Activated CD4-positive, CD25-positive, alpha-beta regulatory T cell treated with anti-CD3 and anti-CD28 coated beads, Interleukin-2, amount 50 U/mL, for 72 hours (primary cell): ENCODE results near the gene DDX23.
A peak's percentile ranks its signal among the peaks of the same experiment; 100 is the strongest.
"Not testable (repeated sequence)": the region's sequence is repeated elsewhere in the genome, so short reads cannot be mapped to it uniquely, and the experiment has no call there.

Experiments
- DNase-seq: peaks from one replicate; pipeline ENCODE4 v3.0.0; 2021

DDX23 gene

DNA sequence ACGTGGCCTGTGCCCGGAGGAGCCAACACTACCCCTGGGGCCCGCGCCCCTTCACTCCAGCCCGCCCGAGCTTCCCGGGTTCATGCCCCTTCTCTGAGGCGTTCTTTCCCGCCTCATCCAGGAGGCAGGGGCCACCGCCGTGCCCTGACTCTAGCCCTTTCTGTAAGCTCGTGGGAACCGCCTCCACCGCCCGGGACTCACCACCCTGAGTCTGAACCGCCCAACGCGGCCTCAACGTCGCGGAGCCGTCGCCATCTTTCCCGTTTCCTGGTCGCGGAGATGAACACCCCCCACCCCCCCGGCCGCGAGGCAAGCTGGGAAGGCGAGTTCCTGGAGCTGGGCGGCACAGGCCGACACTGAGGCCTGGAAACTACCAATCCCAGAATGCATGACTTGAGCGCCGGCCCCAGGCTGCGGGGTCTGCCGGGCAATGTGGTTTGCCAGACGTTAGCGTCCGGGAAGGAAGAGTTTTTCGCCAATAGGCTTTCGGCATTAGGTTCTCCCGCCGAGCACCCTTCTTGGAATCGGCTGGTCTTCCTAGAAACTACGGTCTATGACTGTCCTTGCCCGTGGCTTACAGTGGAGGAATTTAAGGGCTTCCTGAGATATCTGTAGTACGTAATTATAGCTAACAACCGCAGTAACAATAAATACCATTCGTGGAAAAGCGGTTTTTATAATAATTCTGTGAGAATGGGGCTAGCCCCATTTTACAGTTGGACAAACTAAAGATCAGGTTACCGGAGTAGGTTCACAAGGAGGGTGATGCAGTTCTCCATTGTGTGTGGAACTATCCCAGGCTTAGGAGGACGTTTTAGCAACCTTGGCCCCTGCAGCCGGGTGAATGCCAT lies at the start of gene DDX23:
Gene DDX23 (minus strand): TSS at position 281 of the 851 bp plus-strand sequence. CDS start 6,381 bp downstream, outside the sequence.
- DNase-seq, result peak; percentile 82

GRCh38 chr12:48901278-48901677 lies 49.3 kb upstream of the DDX23 start:
- DNase-seq, result no peak

GRCh38 chr12:48899651-48900050 lies 47.7 kb upstream of the DDX23 start:
- DNase-seq, result no peak

DNA sequence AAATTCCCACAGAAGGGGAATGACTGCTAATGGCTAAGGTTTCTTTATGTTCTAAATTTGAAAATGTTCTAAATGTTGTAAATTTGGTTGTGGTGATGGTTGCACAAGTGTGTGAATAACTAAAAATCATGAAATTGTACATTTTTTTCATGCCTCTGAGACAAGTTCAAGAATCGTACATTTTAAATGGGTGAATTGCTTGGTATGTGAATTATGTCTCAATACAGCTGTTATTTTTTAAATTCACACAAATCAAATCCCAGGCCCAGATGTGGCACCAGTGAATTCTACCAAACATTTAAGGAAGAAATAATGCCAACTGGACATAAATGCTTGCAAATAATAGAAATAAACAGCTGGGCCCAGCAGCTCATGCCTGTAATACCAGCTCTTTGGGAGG lies 42.3 kb upstream of the DDX23 start:
- no peak for DNase-seq

DNA sequence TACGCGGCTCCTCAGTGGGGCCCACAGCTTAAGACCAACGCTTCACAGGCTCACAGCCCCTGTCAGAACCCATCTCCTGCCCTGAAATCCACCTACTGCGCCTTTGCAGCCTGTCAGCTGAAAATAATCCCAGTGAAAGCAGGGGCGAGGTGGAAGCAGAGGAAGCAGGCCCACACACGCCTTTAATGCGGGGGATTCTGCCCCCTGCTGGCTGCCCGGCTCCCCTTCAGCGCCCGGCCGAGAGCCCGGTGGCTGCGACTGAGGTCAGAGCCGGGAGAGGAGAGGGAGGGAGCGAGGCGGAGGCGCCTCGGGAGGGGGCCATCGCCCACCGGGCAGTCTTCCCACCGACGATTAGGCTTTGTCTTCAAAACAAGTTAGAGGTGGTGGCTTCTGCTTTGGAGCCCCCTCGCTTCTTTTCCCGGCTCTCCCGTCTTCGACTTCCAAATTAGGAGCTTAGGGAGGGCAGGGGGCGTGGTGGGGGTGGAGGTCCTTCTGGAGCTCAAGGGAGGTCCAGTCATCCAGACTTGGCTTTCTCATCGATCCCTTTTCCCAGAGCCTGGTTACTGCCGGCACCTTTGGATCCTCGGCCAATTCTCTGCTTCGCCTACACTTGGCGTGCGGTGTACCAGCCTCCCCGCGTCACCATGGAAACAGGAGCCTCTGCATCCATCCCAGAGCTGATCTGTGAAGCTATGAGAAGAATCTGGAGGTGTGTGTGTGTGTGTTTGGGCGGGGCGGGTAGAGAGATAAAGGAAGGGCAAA lies 38.9 kb upstream of the DDX23 start:
- peak; percentile 79 for DNase-seq

DNA sequence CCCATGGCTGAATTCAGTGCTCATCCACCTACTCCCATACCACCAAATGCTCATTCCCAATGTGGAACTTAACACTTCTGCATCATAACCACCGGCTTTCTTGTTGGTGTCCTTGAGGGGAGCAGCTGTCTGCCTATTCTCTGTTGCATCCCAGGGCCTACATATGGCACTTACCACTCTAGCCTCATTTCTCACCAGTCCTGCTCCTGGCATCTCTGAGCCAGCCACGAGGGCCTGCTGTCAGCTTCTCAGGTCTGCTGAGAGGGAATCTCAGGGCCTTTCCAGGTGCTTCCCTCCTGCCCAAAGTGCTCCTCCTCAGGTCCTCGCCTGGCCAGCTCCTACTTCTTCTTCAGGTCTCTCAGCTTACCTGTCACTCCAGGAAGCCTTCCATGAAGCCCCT lies 37.7 kb upstream of the DDX23 start:
- DNase-seq, result no peak

- no peak for DNase-seq
These were observed 31.6 kb upstream of the DDX23 start for GRCh38 chr12:48883305-48884161.

DNA sequence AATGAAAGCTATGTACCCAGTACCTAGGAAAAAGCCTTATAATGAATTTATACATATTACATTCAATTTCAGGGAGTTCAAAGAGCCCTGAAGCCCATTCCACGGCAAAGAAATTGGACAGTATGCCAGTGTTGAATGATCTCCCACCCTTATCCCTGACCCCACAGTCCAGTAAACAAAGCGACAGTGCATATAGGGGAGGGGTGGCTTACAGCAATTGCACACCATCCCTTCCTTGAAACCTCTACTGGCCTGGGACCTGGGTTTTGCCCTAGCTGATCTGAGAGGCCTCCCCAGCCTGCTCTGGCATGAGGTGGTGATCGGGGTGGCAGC lies 31.0 kb upstream of the DDX23 start:
- no peak for DNase-seq

- DNase-seq, result no peak
These were observed 30.3 kb upstream of the DDX23 start for GRCh38 chr12:48882315-48882687.

DNA sequence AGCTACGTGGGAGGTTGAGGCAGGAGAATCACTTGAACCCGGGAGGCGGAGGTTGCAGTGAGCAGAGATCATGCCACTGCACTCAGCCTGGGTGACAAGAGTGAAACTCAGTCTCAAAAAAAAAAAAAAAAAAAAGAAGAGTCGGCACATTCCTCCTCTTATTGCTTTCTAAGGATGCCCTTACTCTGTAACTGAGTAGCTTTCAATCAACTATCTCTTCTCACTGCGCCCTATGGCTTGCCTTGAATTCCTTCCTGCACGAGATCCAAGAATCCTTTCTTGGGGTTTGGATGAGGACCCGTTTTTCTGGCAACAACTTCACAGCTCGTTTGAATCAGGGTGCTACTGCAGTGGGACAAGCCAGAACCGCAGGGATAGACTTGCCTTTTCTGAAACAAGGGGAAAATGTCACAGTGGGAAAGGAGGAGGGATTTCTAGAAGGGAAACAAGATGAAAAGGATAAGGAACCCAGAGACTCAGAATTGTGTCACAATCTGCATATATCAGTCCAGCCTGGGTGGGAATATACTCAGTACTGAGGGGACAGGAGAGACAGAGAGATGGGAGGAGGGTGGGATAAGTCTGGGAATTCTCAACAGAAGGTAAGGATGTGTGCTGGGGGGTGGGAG lies 29.8 kb upstream of the DDX23 start:
- no peak for DNase-seq

- DNase-seq, result no peak
These were observed 28.7 kb upstream of the DDX23 start for GRCh38 chr12:48880647-48881046.

DNA sequence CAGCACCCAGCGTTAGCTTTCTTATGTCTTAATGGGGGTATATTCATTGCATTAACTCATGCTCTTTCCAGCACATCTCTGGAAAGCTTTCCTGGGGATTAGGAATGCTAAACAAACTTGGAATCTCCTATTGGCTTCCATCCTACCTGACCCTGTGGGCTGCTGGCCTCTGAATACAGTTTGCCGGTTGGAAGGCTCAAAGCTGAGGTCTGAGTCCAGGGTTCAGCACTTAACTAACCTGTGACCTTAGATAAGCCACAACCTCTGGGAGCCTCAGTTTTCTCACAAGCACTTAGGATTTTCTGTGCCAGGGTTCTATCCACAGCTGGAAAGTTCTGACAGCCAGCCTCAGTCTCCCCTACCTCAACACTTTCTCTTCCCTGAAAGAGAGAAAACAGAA lies 26.6 kb upstream of the DDX23 start:
- no peak for DNase-seq

DNA sequence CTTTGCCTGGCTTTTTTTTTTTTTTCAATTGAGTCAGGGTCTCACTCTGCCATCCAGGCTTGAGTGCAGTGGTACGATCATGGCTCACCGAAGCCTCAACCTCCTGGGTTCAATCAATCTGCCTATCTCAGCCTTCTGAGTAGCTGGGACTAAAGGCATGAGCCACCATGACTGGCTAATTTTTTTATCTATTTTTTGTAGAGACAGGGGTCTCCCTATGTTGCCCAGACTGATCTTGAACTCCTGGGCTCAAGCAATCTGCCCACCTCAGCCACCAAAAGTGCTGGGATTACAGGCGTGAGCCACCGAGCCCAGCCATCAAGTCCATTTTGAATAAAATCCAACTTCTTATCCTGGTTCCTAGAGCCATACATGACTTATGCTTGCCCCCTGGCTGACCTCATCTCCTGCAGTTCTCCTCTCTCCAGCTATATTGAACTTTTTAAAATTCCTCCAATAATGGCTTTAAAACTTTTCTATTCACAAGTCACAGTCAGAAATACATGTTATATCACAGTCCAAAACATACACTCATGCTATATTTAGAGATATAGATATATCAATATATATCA lies 24.1 kb upstream of the DDX23 start:
- no peak for DNase-seq

DNA sequence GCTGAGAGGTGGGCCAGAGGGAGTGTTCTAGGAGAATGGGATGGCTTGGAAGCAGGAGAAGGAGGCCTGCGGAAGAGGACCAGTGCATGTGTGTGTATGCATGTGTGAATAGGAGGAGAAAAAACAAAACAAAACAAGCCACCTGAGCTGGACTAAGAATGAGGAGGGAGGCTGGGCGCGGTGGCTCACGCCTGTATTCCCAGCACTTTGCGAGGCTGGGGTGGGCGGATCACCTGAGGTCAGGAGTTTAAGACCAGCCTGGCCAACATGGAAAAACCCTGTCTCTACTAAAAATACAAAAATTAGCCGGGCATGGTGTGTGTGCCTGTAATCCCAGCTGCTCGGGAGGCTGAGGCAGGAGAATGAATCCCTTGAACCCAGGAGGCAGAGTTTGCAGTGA lies 21.6 kb upstream of the DDX23 start:
- not testable (repeated sequence) for DNase-seq

- no peak for DNase-seq
These were observed 21.1 kb upstream of the DDX23 start for GRCh38 chr12:48873096-48873495.

DNA sequence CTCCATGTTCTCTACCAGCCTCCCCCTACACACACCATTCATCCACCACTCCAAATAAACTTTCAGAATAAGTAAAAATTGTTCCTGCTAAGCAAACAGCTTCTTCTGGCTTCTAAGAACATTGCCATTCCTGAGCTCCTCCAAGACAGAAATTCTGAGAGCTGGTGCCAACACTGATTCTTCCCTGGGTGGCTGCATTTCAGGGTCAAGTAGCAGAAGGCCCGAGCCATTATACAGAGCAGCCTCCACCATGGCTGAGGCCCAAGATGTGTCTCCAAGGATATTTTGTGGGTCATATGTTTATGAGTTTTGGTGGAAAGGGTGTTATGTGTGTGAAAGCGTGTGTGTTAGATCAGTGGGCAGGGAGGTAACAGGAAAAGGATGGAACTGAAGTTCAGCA lies 17.2 kb upstream of the DDX23 start:
- no peak for DNase-seq

DNA sequence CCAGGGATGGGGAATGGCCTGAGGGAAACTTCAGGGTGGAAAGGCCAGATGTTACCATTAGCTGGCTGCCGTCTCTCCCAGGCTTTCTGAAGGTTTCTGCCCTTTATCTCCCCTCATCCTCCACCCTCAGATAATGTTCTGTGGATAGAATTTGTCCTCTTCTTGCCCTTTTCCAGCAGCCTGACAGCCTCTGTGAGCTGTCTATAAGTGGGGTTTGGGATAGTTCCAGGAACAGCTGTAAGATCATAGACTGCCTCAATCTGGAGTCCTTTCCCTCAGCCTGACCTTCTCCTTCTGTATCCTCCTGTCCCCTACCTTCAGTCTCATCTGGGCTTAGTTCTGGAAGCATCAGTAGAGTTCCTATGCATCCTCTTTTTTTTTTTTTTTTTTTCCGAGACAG lies 16.5 kb upstream of the DDX23 start:
- no peak for DNase-seq

DNA sequence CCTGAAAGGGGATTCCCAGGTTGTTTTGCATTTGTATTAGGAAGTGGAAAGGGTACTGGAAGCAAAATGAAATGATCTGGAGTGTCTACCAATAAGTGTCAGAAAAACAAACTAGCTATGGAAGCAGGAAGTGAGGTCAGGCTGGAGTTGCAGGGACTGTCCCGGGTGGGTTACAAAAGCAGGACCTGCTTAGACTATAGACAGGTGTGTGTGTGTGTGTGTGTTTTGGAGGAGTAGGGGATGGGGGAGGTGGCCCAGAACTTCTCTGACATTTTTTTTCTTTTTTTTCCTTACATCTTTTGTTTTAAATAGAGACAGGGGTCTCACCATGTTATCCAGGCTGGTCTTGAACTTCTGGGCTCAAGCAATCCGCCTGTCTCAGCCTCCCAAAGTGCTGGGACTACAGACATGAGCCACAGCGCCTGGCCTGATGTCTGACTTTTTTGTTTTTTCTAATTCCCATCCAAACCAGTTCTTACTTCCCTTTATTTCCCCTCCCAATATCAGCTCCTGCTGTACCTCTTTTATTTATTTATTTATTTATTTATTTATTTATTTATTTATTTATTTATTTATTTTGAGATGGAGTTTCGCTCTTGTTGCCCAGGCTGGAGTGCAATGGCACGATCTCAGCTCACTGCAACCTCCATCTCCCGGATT lies 14.2 kb upstream of the DDX23 start:
- DNase-seq, result no peak

- peak; percentile 74 for DNase-seq
These were observed 13.5 kb upstream of the DDX23 start, which contains the start of gene RND1 for GRCh38 chr12:48865281-48866051. TSS of gene RND1 (minus strand) at chr12:48865870. CDS start at chr12:48865767, 103 bp downstream.

GRCh38 chr12:48863291-48863690 lies 11.3 kb upstream of the DDX23 start:
- DNase-seq, result no peak

DNA sequence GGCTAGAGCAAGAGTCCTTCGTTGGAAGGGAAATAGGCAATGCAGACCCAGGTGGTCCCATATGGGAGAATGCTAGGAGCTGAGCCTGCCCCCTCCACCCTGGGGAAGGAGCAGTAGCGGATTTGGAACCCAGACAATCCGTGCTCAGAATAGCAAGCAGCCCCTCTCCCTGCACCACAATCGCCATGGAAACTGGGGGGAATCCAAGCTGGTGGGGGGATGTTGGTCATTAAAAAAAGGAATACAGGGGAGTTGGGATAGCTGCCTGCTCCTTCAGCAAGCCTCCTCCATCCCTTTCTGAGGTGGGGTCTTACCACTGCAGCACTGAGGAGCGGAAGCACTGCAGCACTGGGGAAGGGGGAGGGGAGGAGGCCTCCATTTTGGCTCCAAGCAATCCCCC lies 10.8 kb upstream of the DDX23 start:
- no peak for DNase-seq
